Dermis blood vessel endothelial cell (primary cell): ENCODE data around the gene THOP1. TPM values are rescaled to one million over a fixed set of nuclear protein-coding genes. Genes with fewer than 3 reads are reported as not detected.

Source experiments
- DNase-seq: peaks from one replicate; pipeline ENCODE4 v3.0.0; 2010
- total RNA-seq: library from RNA; depleted of rRNA; stranded (reverse); fragments of >200 nt; gene quantifications from 2 replicates; pipeline ENCODE4 v1.2.3, GENCODE V29; 2014

THOP1 gene
- total RNA-seq, 1 donor from 2014 or later: 51.7 TPM

DNA sequence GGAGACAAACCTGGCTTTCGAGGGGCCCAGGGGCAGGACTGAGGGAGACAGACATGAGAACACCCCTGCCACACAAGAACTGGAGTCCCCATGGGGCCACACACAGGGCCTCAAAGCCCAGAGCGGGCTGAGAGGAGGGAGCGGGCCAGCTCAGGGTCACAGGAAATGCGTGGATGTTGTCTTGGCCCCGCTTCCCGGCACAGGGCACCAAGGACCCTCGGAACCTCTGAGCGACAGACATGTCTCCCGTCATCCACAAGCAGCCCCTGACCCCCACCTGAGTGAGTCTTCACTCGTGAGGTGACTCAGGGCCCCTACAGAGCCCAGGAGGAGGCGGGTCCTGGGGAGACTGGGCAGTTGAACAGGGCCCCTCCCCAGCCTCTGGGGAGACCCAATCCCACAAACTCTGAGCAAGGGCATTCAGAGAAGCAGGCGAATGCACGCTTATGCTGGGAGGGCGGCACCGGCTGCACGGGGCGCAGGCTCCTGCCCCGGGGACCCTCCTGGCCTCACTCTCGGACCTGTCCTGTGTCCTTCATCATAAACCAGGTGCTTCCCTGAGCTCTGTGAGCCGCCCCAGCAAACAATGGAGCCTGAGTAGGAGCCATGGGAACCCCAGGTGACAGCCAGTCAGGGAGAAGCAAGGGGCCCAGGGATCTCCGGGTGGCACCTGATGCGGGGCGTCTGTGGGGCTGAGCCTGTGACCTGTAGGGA lies 22.4 kb upstream of the THOP1 start:
- DNase-seq: no peak

DNA sequence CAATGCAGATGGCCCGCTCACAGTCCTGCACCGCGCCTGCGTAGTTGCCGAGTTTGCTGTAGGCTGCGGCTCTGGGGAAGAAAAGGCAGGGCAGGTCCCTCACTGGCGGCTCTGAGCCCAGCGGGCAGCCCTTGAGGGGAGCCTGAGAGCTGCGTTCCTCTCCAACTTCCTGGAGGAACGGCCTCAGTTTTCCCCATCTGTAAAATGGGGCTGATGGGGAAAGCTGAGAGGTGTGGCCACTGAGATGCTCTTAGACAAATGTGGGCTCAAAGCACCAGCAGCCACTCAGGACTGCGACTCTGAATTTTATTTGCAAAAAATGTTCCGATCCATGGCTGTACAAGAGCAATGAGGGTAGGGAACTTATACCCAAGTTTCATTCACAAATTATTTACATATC lies 21.6 kb upstream of the THOP1 start:
- DNase-seq: no peak

DNA sequence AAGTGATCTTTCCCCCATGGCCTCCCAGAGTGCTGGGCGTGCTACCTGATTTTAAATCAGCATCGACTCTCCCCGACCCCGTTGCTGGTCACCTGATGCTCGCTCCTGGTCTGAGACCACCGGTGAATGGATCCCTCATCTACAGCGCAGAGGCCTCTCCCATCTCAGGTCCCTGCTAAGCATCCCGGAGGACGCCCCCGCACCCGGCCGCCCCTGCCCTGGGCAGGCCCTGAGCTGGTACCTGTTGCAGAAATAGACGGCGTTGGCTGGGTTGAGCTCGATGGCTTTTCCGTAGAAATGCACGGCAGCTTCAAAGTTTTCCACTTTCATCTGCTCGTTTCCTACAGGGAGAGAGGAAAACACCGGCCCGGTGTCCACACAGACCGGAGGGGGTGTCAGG lies 20.4 kb upstream of the THOP1 start:
- no peak for DNase-seq

DNA sequence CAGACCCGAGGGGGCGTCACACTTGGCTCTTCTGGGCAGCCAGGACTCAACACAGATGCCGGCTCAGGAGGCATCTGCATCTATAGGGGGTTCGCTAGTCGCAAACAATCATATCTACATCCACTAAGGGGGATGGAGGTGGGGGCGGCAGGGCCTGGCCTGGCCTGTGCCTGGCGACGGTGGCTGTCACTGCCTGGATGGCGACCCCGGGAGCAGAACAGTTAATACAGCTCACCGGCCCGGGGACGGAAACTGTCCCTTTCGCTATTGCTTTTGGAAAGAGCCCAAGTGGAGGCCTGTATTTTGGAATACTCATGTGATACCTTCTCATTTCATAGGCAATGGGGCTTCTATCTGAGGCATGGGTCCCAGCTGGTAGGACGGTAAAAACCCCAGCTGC lies 19.9 kb upstream of the THOP1 start:
- DNase-seq: no peak

DNA sequence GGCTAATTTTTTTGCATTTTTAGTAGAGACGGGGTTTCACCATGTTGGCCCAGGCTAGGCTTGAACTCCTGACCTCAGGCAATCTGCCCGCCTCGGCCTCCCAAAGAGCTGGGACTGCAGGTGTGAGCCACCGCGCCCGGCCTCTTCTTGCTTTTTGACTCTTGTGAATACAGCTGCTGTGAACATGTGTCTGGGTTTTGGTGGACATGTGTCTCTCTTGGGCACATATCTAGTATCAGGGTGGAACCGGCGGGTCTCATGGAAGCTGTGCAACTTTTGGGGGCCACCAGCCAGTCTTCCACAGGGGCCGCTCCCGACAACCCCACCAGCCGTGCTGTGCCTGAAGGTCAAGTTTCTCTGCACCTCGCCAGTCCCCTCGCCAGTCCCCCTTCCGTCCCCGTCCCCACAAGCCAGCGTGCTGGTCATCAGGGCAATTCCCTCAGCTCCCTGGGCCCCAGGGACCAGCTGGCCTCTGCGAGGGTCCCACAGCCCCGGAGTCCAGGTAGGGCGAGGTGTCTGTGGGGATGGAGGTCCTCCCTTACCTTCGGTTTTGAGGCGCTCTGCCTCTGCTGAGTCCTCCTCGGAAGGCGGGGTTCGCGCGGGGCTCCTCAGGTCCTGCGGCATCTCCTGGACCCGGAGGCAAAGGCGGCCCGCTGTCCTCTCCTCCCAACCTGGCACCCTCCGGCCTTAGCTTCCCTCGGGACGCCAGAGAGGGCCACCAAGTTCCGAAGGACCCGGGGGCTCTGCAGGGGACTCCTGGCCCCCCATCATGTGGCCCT lies 18.5 kb upstream of the THOP1 start:
- DNase-seq: no peak

DNA sequence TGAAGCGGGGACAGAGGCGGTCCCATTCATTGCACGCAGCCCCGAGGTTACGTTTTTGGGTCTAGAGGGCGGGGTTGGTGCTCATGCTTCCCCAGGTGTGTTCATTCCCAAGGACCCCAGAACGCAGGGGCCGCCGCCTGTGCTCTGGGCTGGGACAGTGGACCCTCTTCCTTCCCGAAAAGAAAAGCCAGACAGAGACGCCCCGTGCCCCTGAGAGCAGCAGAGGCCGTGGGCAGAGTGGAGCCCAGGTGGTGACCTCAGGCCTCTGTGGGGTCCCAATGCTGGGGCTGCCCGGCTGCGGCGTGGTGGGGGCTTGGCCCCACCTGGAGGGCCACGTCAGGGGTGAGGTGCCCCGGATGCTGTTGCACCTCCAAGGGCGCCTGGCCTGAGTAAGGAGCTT lies 17.6 kb upstream of the THOP1 start:
- no peak for DNase-seq

DNA sequence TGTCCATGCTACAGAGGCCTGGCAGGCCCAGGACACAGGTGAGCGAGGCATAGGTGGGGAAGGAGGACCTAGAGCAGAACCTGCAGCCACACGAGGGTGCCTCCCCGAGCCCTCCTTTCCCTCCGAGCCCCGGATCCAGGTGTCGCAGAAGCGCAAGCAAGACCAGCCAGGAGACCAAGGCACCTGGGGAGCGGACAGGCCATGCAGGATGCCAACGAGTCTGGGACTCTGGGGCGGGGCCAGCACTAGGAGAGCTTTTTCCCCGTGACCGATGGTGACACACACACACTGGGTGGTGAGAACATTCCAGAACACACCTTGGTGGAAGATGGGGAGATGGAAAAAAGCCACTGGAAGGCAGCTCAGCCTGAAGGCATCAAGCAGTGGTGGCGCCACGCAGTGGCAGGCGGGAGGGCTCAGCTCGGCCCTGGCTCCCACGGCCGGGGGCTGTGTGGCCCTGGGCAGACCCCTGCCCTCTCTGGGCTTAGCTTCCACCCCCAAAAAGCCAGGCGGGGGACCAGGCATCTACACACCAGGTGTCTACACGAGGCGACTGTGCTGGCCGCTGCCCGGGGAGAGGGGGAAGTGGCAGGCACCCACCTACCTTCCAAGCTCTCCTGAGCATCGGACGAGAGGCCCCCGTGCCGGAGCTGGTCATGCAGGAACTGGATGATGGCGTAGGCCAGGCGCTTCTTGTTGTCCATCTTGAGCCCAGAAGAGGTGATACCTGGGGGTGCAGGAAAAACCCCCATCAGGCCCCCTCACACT lies 16.8 kb upstream of the THOP1 start:
- no peak for DNase-seq

DNA sequence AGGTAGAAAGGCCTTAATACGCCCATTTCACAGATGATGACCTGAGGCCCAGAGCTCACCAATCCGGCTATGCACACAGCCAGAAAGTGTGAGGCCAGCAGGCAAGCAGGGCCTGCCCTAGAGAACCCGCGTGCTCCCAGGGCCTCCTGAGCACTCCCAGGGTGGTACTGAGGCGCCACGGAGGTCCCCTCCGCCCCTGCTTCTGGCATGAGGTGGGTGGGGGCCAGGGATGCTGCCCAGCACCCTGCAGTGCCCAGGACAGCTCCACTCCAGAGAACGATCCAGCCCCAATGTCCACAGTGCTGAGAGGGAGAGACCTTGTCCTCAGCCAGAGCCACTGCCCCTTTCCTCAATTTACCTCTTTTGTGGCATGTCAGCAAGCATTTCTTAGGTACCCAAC lies 16.1 kb upstream of the THOP1 start:
- DNase-seq: no peak

DNA sequence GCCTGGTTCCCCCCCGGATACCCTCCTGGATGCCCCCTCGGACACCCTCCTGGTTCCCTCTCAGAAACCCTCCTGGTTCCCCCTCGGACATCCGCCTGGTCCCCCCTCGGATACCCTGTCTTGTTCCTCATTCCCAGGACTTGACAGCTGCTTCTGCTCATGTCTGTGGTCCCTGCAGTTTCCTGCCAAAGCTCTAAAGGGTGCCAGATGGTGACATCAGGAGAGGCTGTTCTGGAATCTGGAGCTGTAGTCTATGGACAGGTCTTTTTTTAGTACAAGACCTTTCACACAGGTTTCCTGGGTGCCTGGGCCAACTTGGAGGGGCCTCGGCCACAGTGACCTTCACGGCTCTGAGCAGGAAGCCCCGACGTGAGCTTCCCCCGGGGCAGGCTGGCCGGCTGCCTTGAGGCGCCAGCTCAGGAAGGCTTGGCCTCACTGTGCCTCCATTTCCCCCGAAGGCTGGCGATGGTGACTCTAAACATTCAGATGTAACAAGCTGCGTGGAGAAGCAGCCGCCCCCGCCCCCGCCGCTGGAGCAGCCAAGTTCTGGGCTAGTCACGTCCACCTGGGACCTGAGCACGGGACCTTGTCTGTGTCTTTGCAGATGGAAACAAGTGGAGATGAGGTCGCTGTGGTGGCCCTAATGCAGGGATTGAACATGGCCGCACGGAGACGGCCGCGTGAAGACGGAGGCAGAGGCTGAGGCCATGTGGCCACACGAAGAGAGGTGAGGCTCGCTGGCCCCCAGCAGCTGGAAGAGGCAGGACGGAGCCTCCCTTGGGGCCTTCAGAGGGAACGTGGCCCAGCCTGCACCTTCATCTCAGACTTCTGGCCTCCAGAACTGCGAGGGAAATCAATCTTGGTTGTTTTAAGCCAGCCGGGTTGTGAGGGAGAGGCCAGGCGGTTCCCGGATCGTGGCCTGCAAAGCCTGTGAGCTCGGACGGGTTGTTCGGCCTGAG lies 15.0 kb upstream of the THOP1 start:
- DNase-seq: no peak

DNA sequence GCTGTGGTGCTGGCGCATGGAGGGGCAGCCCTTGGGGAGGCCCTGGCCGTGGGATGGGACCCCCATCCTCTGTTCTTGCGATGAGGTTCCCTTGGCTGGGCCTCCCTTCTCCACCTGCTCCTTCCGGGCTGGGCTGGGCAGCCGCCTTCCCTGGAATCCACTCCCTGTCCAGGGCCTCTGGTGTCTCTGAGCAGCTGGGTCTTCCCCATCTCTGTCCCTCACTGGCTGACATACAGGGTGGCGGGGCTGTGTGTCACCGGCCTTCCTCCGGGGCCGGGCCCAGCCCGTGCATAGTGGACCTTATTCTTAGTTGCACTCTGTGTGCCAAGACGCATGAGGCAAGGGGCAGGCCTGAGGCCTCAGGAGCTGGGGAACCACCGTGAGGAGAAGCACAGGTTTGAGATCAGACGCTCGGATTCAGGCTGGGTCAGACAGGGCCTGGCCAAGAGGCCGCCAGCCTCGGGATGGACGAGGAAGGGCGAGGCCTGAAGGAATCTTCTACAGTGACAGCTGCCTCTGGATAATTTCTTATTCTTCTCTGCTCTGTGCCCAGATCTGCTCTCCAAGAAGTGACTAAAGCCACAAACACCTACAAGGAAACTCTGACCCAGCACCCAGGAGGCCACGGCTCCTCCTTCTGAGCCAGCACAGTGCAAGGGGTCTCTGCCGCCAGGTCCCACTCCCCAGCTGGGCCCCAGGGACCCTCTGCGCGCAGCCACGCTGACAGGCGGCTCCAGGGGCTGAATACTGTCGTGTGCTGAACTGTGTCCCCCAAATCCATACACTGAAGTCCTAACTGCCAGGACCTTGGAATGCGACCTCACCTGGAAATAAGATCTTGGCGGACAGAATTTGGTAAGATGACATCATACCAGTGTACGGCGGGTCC lies 13.3 kb upstream of the THOP1 start:
- DNase-seq: no peak

DNA sequence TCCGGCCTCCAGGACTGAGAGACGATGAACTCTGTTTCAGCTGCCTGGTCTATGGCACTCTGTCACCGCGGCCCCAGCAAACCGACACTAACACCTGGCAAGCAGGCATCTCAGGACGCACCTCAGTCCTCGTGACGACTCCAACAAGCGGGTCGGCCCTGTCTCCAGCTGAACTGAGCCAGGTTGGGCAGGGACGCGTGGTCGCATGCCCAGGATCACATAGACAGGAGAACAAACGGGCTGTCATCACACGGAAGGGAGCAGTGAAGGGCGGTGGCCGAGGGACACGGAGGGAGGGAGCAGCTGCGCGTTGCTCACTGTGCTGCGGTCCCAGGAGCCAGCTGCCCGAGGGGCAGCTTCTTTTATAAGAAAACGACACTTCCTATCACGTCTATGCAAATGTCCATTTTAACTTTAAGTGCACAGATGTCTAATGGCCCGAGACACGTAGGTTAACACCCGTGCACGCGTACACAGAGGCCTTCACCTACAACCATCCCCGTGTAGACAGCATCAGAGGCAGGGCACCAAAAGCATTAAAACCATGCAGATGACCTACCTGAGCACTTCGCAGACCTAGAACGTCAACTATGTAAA lies 11.1 kb upstream of the THOP1 start:
- no peak for DNase-seq

DNA sequence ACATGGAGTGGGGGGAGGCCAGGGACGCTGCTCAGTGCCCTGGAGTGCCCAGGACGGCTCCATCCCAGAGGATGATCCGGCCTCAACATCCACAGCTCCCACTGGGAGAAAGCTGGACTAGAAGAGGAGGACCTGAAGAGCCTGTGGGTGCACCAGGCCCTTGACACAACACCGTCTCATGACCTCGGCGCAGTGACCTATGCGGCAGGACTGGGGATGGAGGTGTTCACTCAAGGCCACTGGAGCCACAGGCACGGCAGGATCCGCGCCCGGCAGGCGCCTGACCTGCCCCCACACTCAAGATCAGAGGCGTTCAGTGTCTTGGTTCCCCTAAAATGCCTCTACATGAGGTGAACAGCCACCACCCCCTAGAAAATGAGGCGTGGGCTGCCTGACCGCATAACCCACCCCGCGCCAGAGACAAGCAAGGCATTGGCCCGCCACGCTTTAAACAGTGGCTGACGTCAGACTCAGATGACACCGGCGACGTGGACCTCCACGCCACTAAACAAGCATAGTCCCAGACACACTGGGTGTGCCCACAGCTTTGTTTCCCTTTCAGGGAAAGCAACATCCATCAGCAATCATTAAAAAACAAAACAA lies 10.2 kb upstream of the THOP1 start:
- DNase-seq: peak; percentile 13

DNA sequence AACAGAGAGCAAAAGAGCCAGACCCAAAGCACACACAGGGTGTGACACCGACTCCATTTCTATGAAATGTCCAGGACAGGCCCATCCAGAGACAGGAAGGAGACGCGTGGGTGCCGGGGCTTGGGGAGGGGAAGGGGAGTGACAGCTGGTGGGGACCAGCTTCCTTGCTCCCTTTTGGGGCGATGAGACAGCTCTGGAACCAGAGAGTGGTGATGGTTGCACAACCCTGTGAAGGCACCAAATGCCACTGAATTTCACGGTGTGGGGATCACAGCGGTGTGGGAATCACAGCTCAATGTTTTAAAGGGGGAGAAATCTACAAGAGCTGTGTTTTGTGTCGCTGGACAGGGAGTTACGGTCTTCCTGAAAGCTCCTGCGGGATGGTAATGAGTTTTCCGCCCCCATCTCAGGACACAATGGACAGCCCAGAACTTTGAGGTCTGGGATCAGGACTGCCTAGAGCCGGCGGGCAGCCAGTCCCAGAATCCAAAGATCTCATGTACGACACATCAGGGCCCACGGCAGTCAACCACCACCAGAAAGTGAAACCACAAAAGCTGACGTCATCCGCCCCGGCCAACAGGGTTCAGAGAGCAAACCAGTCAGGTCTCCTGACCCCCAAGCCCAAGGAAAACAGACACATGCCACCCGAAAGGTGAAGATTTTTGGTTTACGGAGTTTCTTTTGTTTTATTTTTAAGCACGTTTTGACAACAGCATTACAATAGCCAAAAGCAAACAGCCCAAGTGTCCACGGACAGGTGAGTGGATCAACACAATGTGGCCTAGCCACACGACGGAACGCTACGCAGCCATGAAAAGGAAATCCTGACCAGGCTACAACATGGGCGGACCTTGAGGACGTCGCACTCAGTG lies 9.5 kb upstream of the THOP1 start:
- DNase-seq: peak; percentile 83

DNA sequence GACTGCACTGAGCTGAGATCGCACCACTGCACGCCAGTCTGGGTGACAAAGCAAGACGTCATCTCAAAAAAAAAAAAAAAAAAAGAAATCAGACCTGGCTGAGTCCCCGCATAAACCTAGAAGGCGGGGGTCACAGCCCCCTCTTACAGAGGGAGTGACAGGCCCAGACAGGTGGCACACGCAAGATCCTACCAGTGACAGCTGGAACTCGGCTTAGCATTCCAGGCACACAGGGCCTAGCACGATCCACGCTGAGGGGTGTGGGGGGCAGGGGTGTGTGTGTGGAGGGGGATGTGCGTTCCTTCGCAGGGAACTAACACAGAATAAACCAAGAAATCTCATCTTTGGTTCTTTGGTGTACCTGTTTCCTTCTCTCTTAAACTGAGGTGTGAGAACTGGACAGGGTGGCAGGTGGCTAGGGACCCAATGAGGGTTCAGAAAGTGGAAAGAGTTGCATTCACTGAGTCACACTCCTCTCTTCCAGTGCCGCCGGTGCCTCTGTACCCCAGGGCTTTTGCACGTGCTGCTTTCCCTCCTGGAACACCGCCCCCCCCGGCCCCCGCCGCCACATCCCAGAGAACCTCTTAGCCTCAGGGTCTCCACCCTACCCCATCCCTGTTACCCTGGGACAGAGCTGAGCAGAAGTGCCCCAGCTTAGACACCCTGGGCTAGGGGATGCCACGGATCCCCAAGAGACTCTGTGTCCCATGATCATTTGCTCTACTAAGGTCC lies 7.2 kb upstream of the THOP1 start:
- no peak for DNase-seq

DNA sequence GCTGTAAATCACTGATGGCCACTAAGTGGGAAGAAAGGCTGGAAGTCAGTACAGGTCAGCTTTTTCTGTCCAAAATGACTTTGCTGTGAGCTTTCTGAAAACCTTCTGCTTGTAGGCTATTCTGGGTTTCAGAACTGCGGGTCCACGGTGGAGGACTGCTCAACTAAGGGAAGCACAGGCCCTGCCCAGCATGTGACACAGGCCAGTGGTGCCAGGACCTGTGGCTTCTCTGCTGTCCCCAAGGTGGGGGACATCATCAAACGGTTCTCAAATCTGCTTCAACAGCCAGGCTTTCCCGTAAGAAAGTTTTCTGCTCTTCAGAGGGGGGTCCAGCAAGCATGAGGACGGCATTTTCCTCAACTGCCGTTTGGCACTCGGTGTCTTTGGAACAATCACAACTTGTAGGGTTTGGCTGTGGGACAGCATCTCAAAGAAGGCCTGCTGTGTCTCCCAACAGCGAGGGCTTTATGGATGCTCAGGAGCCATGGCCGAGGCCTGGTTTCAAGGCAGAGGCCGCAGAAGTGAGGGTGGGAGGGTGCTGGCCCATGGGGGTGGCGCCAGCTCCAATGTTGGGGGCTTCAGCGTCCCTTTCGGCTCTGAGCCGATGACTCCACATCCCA lies 6.1 kb upstream of the THOP1 start:
- DNase-seq: no peak

DNA sequence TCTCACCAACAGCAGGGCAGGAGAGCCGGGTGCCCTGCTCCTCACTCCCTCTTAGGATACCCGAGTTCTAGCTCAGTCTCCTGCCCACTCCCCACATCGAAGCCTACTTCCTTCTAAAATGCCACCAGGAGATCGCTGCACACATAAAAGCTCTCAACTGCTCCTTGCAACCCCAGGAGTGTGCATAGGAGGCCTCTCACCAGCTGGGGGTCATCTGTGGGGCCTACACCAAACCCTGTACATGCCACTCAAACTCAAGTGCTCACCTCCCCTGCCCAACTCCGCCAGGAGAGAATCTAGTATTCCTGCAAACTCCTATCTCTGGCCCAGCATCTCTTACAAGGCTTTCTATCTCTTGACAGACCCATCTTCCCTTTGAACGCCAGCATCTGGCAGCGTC lies 5.0 kb upstream of the THOP1 start:
- no peak for DNase-seq

DNA sequence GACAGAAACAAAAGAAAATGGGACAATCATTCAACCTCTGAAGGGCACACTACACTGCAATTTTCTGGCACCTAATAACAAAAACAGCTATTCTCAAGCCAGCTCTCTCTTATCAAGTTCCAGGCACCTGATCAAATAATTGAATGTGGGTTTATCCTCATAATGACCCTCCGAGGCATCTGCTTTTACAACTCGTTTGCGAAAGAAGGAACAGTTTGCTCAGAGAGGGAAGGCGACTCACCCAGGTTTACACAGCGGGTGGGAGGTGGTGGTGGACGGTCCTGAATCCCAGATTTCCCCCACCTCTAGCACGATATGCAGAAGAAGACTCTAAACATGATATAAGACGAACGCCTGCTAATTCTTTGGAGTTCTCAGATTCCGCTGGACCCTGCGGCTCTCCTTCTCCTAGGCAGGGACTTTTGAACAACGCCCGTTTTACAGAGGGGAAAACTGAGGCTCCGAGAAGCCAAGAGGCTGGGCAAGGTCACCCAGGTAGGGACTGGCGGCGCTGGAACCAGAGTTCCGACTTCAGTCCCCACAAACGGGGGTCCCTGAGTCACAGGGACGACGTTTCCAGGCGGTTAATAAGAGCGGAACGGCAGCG lies 2.9 kb upstream of the THOP1 start:
- DNase-seq: peak; percentile 28
